Neural cell (in vitro differentiated cells): ENCODE measurements around the gene TTPAL.

Source experiments
- CTCF ChIP-seq: fragments of 450-650 bp; IDR thresholded peaks from 2 replicates; pipeline ENCODE4 v1.5.1; 2014; ENCODE audit warnings: antibody characterized with exemption, mild to moderate bottlenecking, moderate library complexity; ENCODE audit not compliant: poor library complexity, severe bottlenecking
- EP300 ChIP-seq: fragments of 450-650 bp; conservative IDR thresholded peaks from 2 replicates; pipeline ENCODE4 v1.6.1; 2014; ENCODE audit warnings: antibody characterized with exemption, mild to moderate bottlenecking, moderate library complexity; ENCODE audit not compliant: poor library complexity, severe bottlenecking
- EZH2 ChIP-seq: fragments of 200-600, 300-800 bp; shearing (Covaris generic), sonication (generic); IDR thresholded peaks from 2 replicates; pipeline ENCODE4 v1.6.1; 2014; ENCODE audit warnings: antibody characterized with exemption, low read length, borderline replicate concordance, mild to moderate bottlenecking; ENCODE audit not compliant: insufficient read depth, poor library complexity, severe bottlenecking
- POLR2AphosphoS5 ChIP-seq: IDR thresholded peaks from 2 replicates; pipeline ENCODE4 v1.6.1; 2012
- SMC3 ChIP-seq: fragments of 450-650 bp; conservative IDR thresholded peaks from 2 replicates; pipeline ENCODE4 v1.6.1; 2014; ENCODE audit warnings: antibody characterized with exemption, mild to moderate bottlenecking, moderate library complexity; ENCODE audit not compliant: poor library complexity

- TF ChIP-seq EP300 (no peak), SMC3 (no peak), CTCF (no peak), POLR2AphosphoS5 (no peak), EZH2 (no peak)
Measured at GRCh38 chr20:44461803-44462174, 13.9 kb upstream of the TTPAL start.
